Keratinocyte (primary cell): ENCODE data around the gene PPP2CA. TPM values are rescaled to one million over a fixed set of nuclear protein-coding genes. Genes with fewer than 3 reads are reported as not detected.

ENCODE experiments used
- DNase-seq: peaks from one replicate; pipeline ENCODE4 v3.0.0-alpha.2; 2011; ENCODE audit warnings: low read depth, missing footprints, low spot score
- FAIRE-seq: peaks from 2 replicates; lab custom pipeline; 2011; peaks lifted over from hg19 to GRCh38; lab: Jason Lieb, UNC
- H2AFZ ChIP-seq: 2 replicates; pipeline ENCODE4 v1.6.0; 2012; ENCODE audit warnings: low read length, control low read depth, inconsistent platforms; ENCODE audit not compliant: control insufficient read depth
- H3K27ac ChIP-seq: 2 replicates; pipeline ENCODE4 v1.5.1; 2011; ENCODE audit warnings: low read length; ENCODE audit not compliant: control insufficient read depth, insufficient read depth
- H3K27me3 ChIP-seq: 3 replicates; pipeline ENCODE4 v1.6.0; 2011; ENCODE audit warnings: low read length; ENCODE audit not compliant: control insufficient read depth, insufficient read depth; ENCODE audit errors: extremely low read depth
- H3K36me3 ChIP-seq, 2 experiments: 2 replicates in 1 of 2; 3 replicates in 1 of 2; pipeline ENCODE4 v1.5.1; 2011; ENCODE audit warnings: low read length in 2 of 2, mild to moderate bottlenecking in 1 of 2; ENCODE audit not compliant: control insufficient read depth in 2 of 2, insufficient read depth in 2 of 2; ENCODE audit errors: extremely low read depth in 1 of 2
- H3K4me1 ChIP-seq: 3 replicates; pipeline ENCODE4 v1.5.1; 2011; ENCODE audit warnings: low read length; ENCODE audit not compliant: control insufficient read depth, insufficient read depth; ENCODE audit errors: extremely low read depth
- H3K4me2 ChIP-seq: 3 replicates; pipeline ENCODE4 v1.6.0; 2011; ENCODE audit warnings: low read depth, low read length; ENCODE audit not compliant: control insufficient read depth, insufficient read depth; ENCODE audit errors: extremely low read depth
- H3K4me3 ChIP-seq, 3 experiments: fragments of 200-600 bp in 1 of 3; sonication (generic) in 1 of 3; 2 replicates in 2 of 3; 3 replicates in 1 of 3; pipeline ENCODE4 v1.5.1; 2011 to 2016; ENCODE audit warnings: low read length in 3 of 3, mild to moderate bottlenecking in 3 of 3, control low read depth in 2 of 3, inconsistent platforms in 1 of 3, low read depth in 1 of 3, mixed read lengths in 1 of 3, mixed run types in 1 of 3, moderate library complexity in 1 of 3; ENCODE audit not compliant: control insufficient read depth in 2 of 3, insufficient read depth in 2 of 3; ENCODE audit errors: extremely low read depth in 1 of 3
- H3K79me2 ChIP-seq: 2 replicates; pipeline ENCODE4 v1.6.0; 2012; ENCODE audit warnings: low read length; ENCODE audit not compliant: control insufficient read depth, insufficient read depth
- H3K9ac ChIP-seq: 3 replicates; pipeline ENCODE4 v1.6.0; 2011; ENCODE audit warnings: low read length; ENCODE audit not compliant: control insufficient read depth, insufficient read depth; ENCODE audit errors: extremely low read depth
- H3K9me1 ChIP-seq: 3 replicates; pipeline ENCODE4 v1.6.0; 2011; ENCODE audit warnings: low read length; ENCODE audit not compliant: control insufficient read depth, insufficient read depth; ENCODE audit errors: extremely low read depth
- H3K9me3 ChIP-seq: 2 replicates; pipeline ENCODE4 v1.5.1; 2012; ENCODE audit warnings: low read depth, low read length; ENCODE audit not compliant: control insufficient read depth
- H4K20me1 ChIP-seq: 3 replicates; pipeline ENCODE4 v1.6.0; 2011; ENCODE audit warnings: low read length; ENCODE audit not compliant: control insufficient read depth, insufficient read depth; ENCODE audit errors: extremely low read depth
- EZH2 ChIP-seq: IDR thresholded peaks from one replicate; pipeline ENCODE4 v1.6.1; 2012; ENCODE audit warnings: inconsistent platforms, mild to moderate bottlenecking, low read length, moderate library complexity
- dilution Hi-C: fragments of 300-500 bp; cut with MboI; formaldehyde crosslinking; loops from one replicate; pipeline ENCODE4 v1.7.0; 2020; ENCODE audit warnings: low sequenced_read_pairs; ENCODE audit not compliant: extremely low pct_ligation_motif_present
- polyA plus RNA-seq, 5 experiments: library from polyadenylated mRNA; depleted of rRNA in 3 of 5; stranded (reverse) in 3 of 5; stranded (forward) in 1 of 5; unstranded in 1 of 5; fragments of >200 nt; gene quantifications; 1 replicate in 1 of 5; 2 replicates in 3 of 5; 3 replicates in 1 of 5; pipeline versions ENCODE4 v1.2.1 to v1.2.3, GENCODE V29; 2011 to 2012; ENCODE audit warnings: missing spikeins in 2 of 5, low read depth in 1 of 5, low replicate concordance in 1 of 5
- TF ChIP-seq, protein P1 (sequence below), 3 experiments: IDR thresholded peaks in 1 of 3; conservative IDR thresholded peaks in 1 of 3; optimal IDR thresholded peaks in 1 of 3; 2 replicates in 2 of 3; 3 replicates in 1 of 3; pipeline versions ENCODE3 to v1.5.1; 2011; ENCODE audit warnings: low read length in 3 of 3, mild to moderate bottlenecking in 3 of 3, moderate library complexity in 2 of 3, control low read depth in 1 of 3, inconsistent platforms in 1 of 3; ENCODE audit not compliant: insufficient read depth in 2 of 3; ENCODE audit errors: extremely low read depth in 1 of 3

Gene PPP2CA
- polyA plus RNA-seq, 1 donor (not counting 4 experiments of a cell fraction or from before 2014, with no cell fraction given) = 255 TPM

DNA sequence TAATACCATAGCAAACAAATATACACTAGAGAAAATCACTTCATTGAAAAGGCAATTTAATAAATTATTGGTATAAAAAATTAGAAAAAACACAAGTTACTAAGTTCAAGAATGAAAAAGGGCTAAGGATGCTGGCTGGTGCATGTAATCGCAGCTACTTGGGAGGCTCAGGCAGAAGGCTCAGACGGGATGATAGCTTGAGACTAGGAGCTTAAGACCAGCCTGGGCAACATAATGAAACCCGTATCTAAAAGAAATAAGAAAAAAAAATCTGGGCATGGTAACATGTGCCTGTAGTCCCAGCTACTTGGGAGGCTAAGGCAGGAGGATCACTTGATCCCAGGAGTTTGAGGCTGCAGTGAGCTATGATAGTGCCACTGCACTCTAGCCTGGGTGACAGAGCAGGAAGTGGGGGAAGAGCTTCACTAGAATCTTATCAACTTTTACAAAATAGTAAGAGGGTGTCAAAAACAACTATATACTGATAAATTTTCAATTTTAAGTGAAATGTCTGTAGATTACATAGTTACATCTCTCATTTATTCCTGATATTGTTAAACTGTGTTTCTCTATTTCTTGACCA is 42.2 kb upstream of the PPP2CA start:
- H3K4me3 ChIP-seq = no peak overlapping the region
- no peaks in the 10 kb centered on the region for H3K27me3 ChIP-seq
- H3K4me1 ChIP-seq = peaks cover 6% of the 10 kb centered on the region
- H3K79me2 ChIP-seq = no peaks in the 10 kb centered on the region
- dilution Hi-C loops = no loop called here
- H3K9ac ChIP-seq = no peak overlapping the region
- H2AFZ ChIP-seq = no peak overlapping the region
- no peak for TF ChIP-seq EZH2
- TF ChIP-seq, protein P1, sequence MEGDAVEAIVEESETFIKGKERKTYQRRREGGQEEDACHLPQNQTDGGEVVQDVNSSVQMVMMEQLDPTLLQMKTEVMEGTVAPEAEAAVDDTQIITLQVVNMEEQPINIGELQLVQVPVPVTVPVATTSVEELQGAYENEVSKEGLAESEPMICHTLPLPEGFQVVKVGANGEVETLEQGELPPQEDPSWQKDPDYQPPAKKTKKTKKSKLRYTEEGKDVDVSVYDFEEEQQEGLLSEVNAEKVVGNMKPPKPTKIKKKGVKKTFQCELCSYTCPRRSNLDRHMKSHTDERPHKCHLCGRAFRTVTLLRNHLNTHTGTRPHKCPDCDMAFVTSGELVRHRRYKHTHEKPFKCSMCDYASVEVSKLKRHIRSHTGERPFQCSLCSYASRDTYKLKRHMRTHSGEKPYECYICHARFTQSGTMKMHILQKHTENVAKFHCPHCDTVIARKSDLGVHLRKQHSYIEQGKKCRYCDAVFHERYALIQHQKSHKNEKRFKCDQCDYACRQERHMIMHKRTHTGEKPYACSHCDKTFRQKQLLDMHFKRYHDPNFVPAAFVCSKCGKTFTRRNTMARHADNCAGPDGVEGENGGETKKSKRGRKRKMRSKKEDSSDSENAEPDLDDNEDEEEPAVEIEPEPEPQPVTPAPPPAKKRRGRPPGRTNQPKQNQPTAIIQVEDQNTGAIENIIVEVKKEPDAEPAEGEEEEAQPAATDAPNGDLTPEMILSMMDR (optimal IDR thresholded peaks at IDR 0.05 in 1 of 3, IDR thresholded peaks at IDR 0.05 in 1 of 3, conservative IDR thresholded peaks at IDR 0.05 in 1 of 3; ENCODE audit: extremely low read depth in 1 of 3, insufficient read depth in 2 of 3, low read length in 3 of 3) = no peak
- no peak overlapping the region for H3K27ac ChIP-seq
- H3K9me3 ChIP-seq = no peaks in the 10 kb centered on the region
- FAIRE-seq = no peak
- no peaks in the 10 kb centered on the region for H4K20me1 ChIP-seq
- H3K9me1 ChIP-seq = no peaks in the 10 kb centered on the region
- no peaks in the 10 kb centered on the region for H3K36me3 ChIP-seq
- H3K4me2 ChIP-seq = no peak overlapping the region
- DNase-seq = no peak

DNA sequence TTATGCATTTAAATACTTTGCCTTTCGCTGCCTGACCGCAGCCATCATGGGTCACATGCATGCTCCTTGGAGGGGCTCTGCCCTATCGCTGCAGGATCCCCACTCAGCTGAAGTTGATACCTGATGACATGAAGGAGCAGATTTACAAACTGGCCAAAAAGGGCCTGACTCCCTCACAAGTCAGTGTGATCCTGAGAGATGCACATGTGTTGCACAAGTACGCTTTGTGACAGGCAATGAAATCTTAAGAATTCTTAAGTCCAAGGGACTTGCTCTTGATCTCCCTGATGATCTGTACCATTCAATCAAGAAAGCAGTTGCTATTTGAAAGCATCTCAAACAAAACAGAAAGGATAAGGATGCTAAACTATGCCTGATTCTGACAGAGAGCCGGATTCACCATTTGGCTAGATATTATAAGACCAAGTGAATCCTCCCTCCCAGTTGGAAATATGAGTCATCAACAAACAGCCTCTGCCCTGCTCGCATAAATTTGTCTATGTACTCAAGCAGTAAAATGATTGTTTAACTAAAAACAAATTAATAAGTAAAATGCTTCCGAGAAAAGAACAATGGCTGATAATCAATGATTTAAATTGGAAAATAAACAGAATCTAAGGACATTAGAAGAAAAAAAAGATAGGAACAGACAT is 41.6 kb upstream of the PPP2CA start:
- no peak for DNase-seq

More for the DNA sequence above, 41.6 kb upstream of the PPP2CA start:
- TF ChIP-seq, protein P1 (optimal IDR thresholded peaks at IDR 0.05 in 1 of 3, IDR thresholded peaks at IDR 0.05 in 1 of 3, conservative IDR thresholded peaks at IDR 0.05 in 1 of 3; ENCODE audit: extremely low read depth in 1 of 3, insufficient read depth in 2 of 3, low read length in 3 of 3) = no peak
- TF ChIP-seq EZH2 = no peak
- Histone ChIP-seq H2AFZ (no peak overlapping the region), H3K27ac (no peak overlapping the region), H3K4me2 (no peak overlapping the region), H3K9ac (no peak overlapping the region), H3K4me1 (peaks cover 6% of the 10 kb centered on the region), H3K36me3 (no peaks in the 10 kb centered on the region), H3K27me3 (no peaks in the 10 kb centered on the region), H3K4me3 (no peak overlapping the region), H3K9me3 (no peaks in the 10 kb centered on the region), H3K9me1 (no peaks in the 10 kb centered on the region), H3K79me2 (no peaks in the 10 kb centered on the region), H4K20me1 (no peaks in the 10 kb centered on the region)
- dilution Hi-C loops = no loop called here
- peak; percentile 67 for FAIRE-seq
